GM10847 (cell line): ENCODE data around the gene PAX3.

Experiments
- POLR2A ChIP-seq: IDR thresholded peaks from 2 replicates; pipeline ENCODE4 v1.6.1; 2011; ENCODE audit not compliant: insufficient read length; ENCODE audit errors: extremely low read depth

PAX3 gene

DNA sequence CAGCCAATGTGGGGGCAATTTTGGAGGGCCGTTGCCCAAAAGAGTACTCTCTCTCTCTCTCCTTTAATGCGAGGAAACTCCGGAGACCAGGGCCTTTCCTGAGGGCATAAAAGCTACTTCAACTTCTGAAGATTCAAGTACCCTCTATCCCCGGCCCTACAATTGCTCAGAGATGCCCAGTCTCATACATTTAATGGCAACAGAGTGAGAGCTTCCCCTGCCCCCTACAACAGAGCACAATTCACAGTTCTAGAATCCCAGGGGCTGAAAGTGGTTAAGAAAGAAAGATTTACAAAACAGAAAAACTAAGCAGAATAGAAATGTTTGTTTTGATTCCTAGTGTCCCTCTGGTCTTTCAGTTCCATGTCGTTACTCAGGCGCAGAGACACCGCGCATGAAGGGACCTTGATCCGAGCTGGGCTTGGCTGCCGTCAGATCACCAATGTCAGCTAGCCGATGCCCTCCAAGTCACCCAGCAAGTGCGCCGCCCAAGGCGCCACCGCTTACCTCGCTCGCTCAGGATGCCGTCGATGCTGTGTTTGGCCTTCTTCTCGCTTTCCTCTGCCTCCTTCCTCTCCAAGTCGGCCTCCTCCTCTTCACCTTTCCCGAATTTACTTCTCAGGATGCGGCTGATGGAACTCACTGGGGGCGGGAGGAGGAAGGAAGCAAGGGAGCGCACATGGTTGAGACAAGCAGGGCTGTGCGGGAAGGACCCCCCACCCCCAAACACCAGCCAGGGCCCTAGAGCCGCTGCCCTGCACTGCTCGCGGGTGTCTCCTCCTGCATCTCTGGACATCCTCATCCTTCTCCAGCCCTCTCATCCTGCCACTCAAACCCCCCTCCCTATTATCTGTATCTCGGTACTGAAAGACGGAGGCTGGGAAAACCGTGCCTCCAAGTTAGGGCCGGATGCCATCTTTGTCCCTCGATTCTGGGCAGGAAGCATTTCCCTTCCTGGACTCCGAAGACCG lies 4.9 kb downstream of the PAX3 start:
- no peak for TF ChIP-seq POLR2A

DNA sequence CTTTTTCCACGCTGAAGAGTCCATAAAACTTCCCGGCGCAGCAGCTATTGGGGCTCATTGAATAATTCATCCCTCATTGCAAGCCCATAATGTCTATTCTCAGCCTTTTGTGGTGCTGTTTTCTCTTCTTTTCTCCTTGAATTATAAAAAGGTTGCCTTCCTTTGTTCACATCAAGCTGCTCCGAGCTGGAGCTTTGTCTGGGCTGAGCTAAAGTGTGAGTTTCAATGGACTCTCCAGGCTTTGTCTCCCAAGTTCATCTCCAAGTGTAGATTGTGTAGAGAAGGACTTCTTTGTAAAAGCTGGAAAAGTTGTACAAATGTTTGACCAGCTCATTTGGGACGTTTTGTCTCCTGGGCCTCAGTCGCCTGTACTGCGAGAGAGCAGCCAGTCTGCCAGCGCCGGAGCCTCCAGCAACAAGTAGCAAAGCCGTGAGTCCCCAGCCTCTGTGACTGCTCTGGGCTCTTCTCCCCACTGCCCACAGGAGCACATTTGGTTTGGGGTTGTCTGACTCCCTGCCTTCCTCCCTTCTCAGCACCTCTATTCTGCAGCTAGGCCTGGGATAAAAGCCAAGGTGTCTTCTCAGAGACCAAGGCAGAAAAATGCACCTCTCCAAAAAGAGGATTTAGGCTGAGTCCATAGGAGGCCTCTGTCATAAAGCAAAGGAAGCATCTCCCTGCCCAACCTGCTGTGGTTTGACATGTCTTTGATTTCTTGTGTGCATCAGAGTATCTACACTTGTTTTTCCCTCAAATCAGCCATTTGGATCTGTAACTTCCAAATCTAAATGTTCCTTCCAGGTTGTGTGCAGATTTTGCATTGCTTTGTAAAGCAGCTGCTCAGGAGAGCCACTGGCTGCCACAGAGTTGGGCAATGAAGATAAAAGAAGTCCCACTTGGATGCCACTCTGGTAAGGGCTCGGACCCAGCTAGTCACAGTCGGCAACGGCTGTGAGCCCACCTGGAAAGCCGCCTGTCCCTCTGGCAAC lies 6.4 kb downstream of the PAX3 start:
- no peak for TF ChIP-seq POLR2A

DNA sequence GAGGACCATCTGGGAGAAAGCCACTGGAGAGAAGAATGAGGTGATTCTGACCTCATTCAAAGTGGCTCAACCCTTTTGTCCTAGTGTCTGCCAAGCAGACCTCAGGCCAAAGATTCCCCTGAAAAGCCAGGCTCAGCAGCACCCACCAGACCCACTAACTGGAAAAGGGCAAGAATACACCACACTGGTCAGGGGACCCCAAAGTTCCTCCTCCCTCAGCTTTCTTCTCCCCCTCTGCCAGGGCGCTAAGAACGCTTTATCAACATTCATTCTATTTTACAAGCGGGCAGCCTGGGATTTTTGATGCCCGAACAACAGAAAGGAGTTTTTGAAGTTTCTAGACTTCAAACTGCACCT lies 7.3 kb downstream of the PAX3 start:
- no peak for TF ChIP-seq POLR2A

DNA sequence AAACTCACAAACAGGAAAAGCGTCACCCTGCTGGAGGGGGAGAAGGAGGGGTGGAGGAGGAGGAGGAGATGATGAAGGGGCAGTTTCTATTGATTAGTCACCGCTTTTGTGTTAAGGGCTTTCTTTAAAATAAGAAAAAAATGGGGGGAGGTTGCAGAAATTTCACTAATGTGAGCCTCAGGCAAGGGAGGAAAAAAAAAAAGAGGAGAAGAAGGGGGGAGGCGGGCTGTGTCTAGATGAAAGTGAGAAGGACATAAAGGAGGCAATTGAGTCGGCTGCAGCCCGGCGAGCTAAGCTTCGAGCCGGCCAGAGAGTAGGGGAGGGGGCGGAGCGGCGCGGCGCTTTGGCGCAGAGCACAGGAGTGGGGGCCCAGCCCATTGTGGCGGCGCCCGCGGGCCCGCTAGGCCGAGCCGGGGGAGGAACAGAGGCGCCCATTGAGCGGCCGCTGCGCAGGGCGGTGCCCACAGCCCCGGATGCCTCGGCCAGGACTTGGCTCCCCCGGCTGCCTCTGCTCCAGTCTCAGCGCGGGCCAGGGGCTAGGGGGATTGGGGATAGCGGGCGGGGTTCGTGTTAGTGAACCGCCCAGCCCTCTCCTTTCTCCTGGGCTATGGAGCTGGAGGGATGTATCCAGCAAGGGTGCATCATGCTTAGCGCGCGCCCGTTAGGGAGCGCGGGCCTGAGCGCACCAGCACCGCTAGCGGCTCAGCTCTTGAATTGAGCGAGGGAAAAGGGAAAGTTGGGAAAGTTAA lies 7.9 kb downstream of the PAX3 start:
- no peak for TF ChIP-seq POLR2A

DNA sequence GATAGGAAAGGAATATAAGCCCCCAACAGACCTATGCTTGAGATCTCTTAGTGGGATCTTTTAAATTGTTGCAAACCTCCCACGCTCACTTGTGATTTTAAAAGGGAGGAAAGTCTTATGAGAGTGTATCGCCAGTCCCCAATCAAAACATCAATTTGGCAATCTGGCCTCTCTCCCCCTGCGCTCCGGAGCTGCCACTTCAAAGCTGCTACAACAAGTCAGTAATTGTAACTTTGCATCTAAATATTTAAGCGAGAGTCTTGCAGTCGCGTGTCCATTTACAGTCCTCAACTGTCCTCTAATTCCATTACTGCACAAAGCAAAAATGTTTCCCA lies 8.4 kb downstream of the PAX3 start:
- no peak for TF ChIP-seq POLR2A

DNA sequence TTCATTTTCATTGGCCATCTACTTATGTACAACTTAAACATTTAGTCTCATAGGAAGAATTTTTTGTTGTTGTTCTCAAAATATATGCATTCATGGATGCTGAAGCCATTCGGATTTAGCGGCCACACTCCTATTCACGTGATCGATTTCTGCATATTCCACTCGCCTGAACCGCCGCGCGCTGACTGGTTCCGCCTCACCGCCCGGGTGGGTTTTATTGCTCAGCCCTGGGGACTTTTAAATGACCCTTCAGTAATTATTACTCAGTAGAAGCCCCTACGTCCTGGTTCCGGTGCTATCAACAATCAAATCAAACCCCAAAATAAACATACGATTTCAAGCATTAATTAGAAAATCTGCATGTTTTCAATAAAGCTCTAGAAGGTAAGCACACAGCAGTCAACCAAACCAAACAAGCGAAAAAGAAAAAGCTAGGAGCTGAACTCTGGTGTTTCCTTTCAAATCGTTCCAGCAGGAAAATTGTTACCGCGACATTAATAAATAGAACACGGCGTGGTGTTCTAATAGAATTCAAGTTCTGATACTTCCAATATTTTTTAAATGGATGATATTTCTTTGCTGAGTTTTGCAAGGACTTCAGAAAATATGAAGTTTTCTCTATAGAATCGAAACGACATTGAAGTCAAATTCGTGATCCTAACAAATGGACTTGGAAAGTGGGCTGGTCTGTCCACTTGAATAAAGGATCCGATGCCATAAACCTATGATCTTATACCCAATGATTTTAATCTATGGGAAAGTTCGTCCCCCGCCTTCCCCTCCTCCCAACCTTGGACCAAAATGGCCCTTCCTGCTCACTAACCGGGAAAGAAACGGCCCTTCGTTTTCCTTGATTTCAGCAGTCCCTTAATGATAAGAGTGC lies 9.3 kb downstream of the PAX3 start:
- TF ChIP-seq POLR2A = no peak

DNA sequence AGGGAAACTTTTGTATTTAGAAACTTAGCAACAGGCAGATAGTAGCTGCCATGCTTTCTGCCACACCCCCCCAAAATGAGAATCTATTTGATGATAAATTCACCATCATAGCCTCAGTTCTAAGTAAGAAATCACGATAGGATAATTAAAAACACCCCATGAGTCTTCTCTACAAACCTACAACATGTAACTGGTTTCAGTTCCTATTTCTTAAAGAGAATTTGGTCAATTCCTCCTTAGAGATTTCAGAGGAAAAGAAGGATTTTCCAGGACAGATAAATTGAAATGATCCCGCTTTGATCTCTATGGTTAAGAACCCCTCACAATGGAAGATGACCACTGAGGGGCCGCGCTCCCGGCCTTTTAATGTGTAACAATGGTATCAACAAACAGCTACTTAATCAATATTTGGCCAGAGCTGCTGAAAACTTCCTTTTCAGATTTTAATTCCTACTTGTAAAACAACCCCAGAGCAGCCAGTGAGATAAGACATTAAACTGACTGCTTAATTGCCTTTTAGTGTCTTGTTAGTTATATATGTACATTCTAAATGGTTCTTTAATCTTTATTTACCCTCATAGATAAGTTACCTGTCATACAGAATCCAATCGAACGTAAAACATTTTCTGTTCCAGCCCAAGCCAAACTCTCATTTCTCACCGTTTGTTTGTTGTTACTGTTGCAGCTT lies 10.1 kb downstream of the PAX3 start:
- TF ChIP-seq POLR2A = no peak

DNA sequence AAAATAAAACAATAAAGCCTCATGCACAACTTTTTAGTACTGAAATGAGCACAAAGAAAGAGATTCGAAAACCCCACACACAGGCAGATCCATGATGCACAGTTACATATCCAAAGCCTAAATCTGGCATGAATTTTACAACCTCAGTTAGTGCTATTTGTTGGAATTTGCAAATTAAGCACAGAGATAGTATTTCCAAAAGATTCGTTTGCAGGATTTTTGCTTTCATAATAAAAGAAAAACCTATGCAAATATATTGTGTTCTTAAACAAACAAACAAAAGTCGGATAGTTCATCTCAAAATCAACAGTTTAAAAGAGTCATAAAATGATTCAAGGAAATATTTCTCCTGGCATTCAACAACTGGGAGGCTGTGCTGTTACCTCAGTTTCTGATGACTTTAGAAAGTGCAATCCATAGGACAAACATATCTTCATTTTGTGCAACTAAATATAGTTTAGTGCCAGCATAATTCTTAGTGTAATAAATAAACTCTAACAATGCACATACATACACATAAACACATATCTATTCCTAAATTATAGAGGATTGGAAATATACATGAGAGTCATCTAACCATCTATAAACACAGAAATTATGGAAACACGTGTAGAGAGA lies 10.8 kb downstream of the PAX3 start:
- TF ChIP-seq POLR2A = no peak

DNA sequence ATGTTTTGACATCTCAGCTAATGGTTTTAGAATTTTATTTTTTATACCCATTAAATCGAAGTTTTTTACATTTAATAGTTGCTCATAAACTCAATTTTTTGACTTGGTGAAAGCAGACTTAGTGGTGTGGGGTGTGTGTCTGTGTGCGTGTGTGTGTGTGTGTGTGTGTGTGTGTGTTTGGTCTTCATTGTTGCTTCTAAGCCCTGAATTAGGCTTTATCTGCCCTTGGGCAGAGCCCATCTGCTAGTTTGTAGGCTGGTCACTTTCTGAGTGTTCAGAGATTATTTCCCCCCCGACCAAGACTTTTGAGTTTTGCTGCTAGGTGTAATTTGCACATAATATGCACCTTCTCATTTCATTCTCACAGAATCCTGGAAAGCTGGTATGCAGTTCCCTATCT lies 14.3 kb downstream of the PAX3 start:
- no peak for TF ChIP-seq POLR2A

DNA sequence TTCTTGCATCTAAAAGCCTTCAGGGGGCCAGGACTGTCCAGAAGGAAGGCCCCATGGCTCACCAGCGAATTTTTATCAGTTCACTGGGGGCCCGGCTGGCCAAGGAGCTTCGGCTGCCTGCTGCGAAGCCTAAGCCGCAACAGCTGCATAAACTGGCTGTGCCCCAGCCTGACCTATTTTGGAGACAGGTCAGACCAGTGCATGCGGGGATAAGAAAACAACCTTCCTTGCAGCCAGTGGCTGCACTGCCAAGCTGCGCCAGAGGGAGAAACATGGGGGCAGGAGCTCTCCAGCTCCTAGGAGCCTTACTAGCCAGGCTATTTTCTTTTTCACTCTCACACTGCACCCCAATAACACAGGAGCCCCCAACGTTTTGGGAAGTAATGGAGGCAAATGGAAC lies 15.2 kb downstream of the PAX3 start:
- no peak for TF ChIP-seq POLR2A

DNA sequence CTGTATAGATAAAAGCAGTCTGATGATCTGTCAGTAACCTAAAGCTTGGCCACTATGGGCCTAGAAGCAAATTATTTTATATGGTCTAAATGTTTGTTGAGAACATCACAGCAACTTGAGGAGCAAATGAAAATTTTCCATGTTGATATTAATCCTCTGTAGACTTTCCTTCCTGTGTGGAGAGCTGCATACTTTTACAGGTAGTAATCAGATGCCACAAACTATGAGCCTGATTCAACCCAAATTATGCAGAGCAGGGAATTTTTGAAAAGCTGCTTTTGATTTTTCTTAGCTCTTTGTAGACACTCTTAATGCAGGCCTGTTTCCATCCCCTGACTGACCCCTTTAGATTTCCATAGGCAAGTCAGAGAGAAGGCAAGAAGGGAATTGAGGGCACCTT lies 17.3 kb downstream of the PAX3 start:
- no peak for TF ChIP-seq POLR2A

DNA sequence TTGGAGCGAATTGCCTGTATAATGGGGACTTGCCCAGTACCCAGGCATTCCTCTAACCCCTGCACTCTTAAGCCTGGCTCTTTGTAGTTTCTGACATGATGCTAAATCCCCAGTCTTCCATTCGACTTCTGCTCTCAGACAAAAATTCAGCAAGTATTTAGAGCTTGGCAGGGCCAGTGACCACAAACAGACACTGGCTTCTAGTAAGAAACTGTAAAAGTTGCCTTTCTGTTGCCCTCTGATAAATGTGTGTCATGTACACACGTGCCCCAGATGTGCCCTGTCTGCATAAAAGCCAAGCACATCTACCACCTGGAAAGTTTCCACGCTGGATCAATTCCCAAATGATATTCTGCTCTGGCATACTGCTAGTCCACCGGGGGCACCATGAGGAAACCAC lies 18.0 kb downstream of the PAX3 start:
- no peak for TF ChIP-seq POLR2A

DNA sequence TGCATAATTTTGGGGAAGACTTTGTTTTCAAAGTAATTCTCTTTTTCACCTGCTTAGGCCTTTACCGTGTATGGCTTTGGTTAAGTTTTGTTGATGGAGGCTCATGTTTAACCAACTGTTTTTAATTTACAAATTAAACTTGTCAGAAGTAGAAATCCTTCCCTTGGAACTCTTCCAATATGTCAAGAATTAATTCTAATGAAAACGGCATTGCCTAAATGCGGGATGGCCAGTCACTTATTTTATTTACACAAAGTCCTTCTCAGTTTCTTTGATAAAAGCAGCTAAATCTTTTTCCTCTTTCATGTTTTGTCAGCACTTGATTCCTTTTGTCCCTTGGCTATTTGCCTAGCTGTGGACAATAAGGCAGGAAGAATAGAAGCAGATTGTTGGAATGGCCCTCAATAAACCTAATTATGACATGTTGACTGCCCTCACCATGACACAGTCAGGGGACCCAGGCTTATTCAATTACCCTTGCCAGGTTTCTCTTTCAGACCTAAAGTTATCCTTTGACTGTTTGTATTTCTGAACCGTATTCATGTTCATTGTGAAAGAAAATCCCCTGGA lies 26.3 kb downstream of the PAX3 start:
- TF ChIP-seq POLR2A = no peak
